Lung (tissue), 12 donors: Measurements from ENCODE around the gene ALX1. TPM values are rescaled to one million over a fixed set of nuclear protein-coding genes. Genes with fewer than 3 reads are reported as not detected.

Source experiments
- ATAC-seq: fragments of 200-7000 bp; cut with Tn5 transposase; one replicate; pipeline ENCODE4 v1.9.1; 2020; ENCODE audit warnings: moderate number of reproducible peaks; ENCODE audit not compliant: insufficient read depth, low FRiP score
- DNase-seq, 3 donors: peaks; one replicate each; pipeline ENCODE4 v3.0.0-alpha.2; 2013 to 2017
- H3K27ac ChIP-seq, 2 donors: one replicate each; pipeline ENCODE4 v1.5.1; 2013; ENCODE audit warnings: mild to moderate bottlenecking in 2 of 2, moderate library complexity in 2 of 2, control low read depth in 1 of 2, inconsistent platforms in 1 of 2, low read depth in 1 of 2, low read length in 1 of 2
- H3K27me3 ChIP-seq, 3 donors: one replicate each; pipeline ENCODE4 v1.5.1; 2013; ENCODE audit warnings: low read length in 2 of 3; ENCODE audit not compliant: control insufficient read depth in 3 of 3, insufficient read depth in 3 of 3
- H3K36me3 ChIP-seq, 4 donors: one replicate each; pipeline ENCODE4 v1.5.1; 2013; ENCODE audit warnings: low read length in 4 of 4, mild to moderate bottlenecking in 1 of 4, moderate library complexity in 1 of 4; ENCODE audit not compliant: control insufficient read depth in 4 of 4, insufficient read depth in 4 of 4
- H3K4me1 ChIP-seq, 5 donors: one replicate each; pipeline ENCODE4 v1.5.1; 2013; ENCODE audit warnings: low read length in 5 of 5, mild to moderate bottlenecking in 2 of 5, moderate library complexity in 1 of 5; ENCODE audit not compliant: control insufficient read depth in 5 of 5, insufficient read depth in 5 of 5
- H3K4me3 ChIP-seq: one replicate; pipeline ENCODE4 v1.5.1; 2013; ENCODE audit warnings: mild to moderate bottlenecking, control low read depth, moderate library complexity
- H3K9ac ChIP-seq, 2 donors: one replicate each; pipeline ENCODE4 v1.5.1; 2013; ENCODE audit warnings: low read length in 2 of 2, control low read depth in 1 of 2; ENCODE audit not compliant: insufficient read depth in 1 of 2
- H3K9me3 ChIP-seq, 4 donors: one replicate each; pipeline ENCODE4 v1.5.1; 2013; ENCODE audit warnings: low read length in 3 of 4, mild to moderate bottlenecking in 1 of 4, moderate library complexity in 1 of 4; ENCODE audit not compliant: control insufficient read depth in 4 of 4, insufficient read depth in 3 of 4
- WGBS, 2 donors: extraction: QIAGEN DNeasy Blood & Tissue Kit; methylation state at CpG; one replicate each; pipeline ENCODE4 v1.1.7; 2013; 5-methylcytosine and 5-hydroxymethylcytosine counted together
- polyA plus RNA-seq, 2 donors: library from polyadenylated mRNA; stranded (reverse); fragments of 200-250 nt; gene quantifications; one replicate each; pipeline ENCODE4 v1.2.1, GENCODE V29; 2013
- total RNA-seq, 2 donors: library from RNA; depleted of rRNA in 1 of 2; stranded (reverse); fragments of >200 nt in 1 of 2; gene quantifications; one replicate each; pipeline ENCODE4 v1.2.1, GENCODE V29; 2014 to 2021
- TF ChIP-seq, protein P1 (sequence below): IDR thresholded peaks from 2 replicates; pipeline ENCODE4 v1.5.1; 2012; ENCODE audit warnings: mild to moderate bottlenecking; ENCODE audit errors: control extremely low read depth, extremely low read depth
- donor health status: control.
- donor health status: control.
- donor health status: Bipolar disorder and iron deficiency.
- donor health status: healthy.
- donor health status: DM: yes; HTN: yes; CAD: no.

The ALX1 gene
- total and polyA plus RNA-seq, 4 donors, result 0.08 to 0.17 (median 0.13) TPM

DNA sequence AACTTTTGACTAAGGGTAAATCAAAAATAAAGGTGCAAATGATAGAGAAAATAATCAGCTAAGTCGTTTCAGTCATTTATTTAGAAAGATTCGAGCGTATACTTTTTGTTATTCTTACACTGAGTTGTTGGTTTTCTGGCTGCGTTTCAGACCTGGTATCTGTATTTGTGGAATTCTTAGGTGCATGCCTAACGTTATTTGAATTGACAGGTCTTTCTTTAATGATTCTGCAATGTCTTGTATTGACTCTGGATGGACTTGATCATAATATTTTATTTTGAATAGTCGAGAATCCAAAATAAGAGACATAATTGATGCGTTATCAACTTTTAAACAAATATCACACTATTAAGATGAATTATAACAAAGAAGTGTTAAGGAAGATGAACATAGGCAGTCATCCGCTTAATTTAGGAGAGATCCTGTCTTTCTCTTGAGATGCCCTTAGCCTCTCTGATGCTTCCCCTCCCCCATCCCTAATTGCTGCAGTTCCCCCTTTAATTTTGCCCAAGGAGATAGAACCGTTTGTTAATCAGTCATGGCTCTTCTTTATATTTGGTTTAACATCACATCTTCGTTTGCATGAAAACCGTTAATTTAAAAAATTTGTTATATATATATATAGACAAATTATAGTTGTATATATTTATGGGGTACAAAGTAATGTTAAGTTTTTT, 1.8 kb downstream of the ALX1 start:
- Histone ChIP-seq H3K36me3 (no peaks in the 10 kb centered on the region), H3K9ac (no peak overlapping the region), H3K27ac (no peak overlapping the region), H3K4me1 (peaks cover 0 to 19% (median 4%) of the 10 kb centered on the region in 5 donors), H3K4me3 (no peak overlapping the region), H3K27me3 (peaks cover 6 to 94% (median 86%) of the 10 kb centered on the region in 3 donors), H3K9me3 (peaks cover 0 to 13% (median 0%) of the 10 kb centered on the region in 4 donors)
- 10 to 12% methylated on average over 11 of the region's 11 CpGs for whole genome bisulfite sequencing, 2 donors
- TF ChIP-seq, protein P1, sequence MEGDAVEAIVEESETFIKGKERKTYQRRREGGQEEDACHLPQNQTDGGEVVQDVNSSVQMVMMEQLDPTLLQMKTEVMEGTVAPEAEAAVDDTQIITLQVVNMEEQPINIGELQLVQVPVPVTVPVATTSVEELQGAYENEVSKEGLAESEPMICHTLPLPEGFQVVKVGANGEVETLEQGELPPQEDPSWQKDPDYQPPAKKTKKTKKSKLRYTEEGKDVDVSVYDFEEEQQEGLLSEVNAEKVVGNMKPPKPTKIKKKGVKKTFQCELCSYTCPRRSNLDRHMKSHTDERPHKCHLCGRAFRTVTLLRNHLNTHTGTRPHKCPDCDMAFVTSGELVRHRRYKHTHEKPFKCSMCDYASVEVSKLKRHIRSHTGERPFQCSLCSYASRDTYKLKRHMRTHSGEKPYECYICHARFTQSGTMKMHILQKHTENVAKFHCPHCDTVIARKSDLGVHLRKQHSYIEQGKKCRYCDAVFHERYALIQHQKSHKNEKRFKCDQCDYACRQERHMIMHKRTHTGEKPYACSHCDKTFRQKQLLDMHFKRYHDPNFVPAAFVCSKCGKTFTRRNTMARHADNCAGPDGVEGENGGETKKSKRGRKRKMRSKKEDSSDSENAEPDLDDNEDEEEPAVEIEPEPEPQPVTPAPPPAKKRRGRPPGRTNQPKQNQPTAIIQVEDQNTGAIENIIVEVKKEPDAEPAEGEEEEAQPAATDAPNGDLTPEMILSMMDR, result no peak
- no peak for ATAC-seq
- peak in 1 of 3 donors; percentile 22 for DNase-seq

GRCh38 chr12:85283560-85283959, 3.5 kb downstream of the ALX1 start:
- H3K27ac ChIP-seq, result no peak overlapping the region
- H3K27me3 ChIP-seq, result peaks cover 0 to 83% (median 74%) of the 10 kb centered on the region in 3 donors
- TF ChIP-seq, protein P1, result no peak
- H3K9ac ChIP-seq, result no peak overlapping the region
- H3K36me3 ChIP-seq, result no peaks in the 10 kb centered on the region
- WGBS, 2 donors, result 44 to 53% methylated on average over 6 of the region's 6 CpGs
- H3K4me1 ChIP-seq, result peaks cover 0 to 19% (median 4%) of the 10 kb centered on the region in 5 donors
- H3K9me3 ChIP-seq, result peaks cover 0 to 7% (median 0%) of the 10 kb centered on the region in 4 donors
- no peak overlapping the region for H3K4me3 ChIP-seq
- DNase-seq (no peak), ATAC-seq (no peak)

DNA sequence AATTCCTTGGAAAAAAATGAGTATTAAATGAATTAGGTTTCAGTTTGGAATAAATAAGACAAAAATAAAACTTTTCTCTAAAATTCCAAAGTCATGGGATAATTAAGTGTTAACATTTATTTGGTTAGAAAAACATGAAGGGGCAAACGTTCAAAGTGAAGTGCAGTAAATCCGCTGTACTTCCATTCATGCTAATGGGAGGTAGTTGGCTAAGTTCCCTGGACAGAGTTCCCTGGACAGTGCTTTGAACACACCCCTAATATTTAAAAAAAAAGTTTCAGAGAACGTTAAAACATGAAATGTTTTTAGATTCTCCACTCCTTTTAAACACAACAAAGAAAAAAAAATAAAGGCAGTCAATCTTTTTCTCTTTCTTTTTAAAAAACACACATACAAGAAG, 16.3 kb downstream of the ALX1 start:
- Histone ChIP-seq H3K27me3 (peaks cover 0 to 8% (median 8%) of the 10 kb centered on the region in 3 donors), H3K4me3 (no peak overlapping the region), H3K4me1 (no peaks in the 10 kb centered on the region), H3K36me3 (no peaks in the 10 kb centered on the region), H3K27ac (no peak overlapping the region), H3K9ac (no peak overlapping the region), H3K9me3 (no peaks in the 10 kb centered on the region)
- WGBS, 2 donors, result 34 to 56% methylated on average over 3 of the region's 3 CpGs
- TF ChIP-seq, protein P1, result no peak
- ATAC-seq (no peak), DNase-seq (peak in 2 of 3 donors; percentile 70 to 80)
